HG03175 (cell line): ENCODE measurements around the gene UBC.
"Not testable (repeated sequence)": the region's sequence is repeated elsewhere in the genome, so short reads cannot be mapped to it uniquely, and the experiment has no call there.

Experiments
- ATAC-seq: cut with Tn5 transposase; IDR thresholded peaks from one replicate; pipeline ENCODE4 v1.9.1; 2021; ENCODE audit warnings: mild to moderate bottlenecking, moderate library complexity; ENCODE audit not compliant: unreplicated experiment

The UBC gene

GRCh38 chr12:124938108-124938507, 23.7 kb upstream of the UBC start:
- no peak for ATAC-seq

- not testable (repeated sequence) for ATAC-seq
These were observed 17.1 kb upstream of the UBC start for GRCh38 chr12:124931528-124931927.

- no peak for ATAC-seq
These were observed 16.1 kb upstream of the UBC start for GRCh38 chr12:124930586-124930985.

GRCh38 chr12:124929649-124930419, 15.4 kb upstream of the UBC start:
- no peak for ATAC-seq

GRCh38 chr12:124928912-124929530, 14.6 kb upstream of the UBC start:
- no peak for ATAC-seq

- ATAC-seq = peak; percentile 24
These were observed 13.9 kb upstream of the UBC start for GRCh38 chr12:124928095-124928911.

GRCh38 chr12:124927201-124928094, 13.0 kb upstream of the UBC start:
- peak; percentile 80 for ATAC-seq

GRCh38 chr12:124925782-124926181, 11.3 kb upstream of the UBC start:
- not testable (repeated sequence) for ATAC-seq

- no peak for ATAC-seq
These were observed 10.7 kb upstream of the UBC start for GRCh38 chr12:124925117-124925516.

- no peak for ATAC-seq
These were observed 9.7 kb upstream of the UBC start for GRCh38 chr12:124923905-124924734.

GRCh38 chr12:124921200-124922031, 7.0 kb upstream of the UBC start:
- peak; percentile 38 for ATAC-seq

- ATAC-seq = no peak
These were observed 6.0 kb upstream of the UBC start for GRCh38 chr12:124920353-124920935.

GRCh38 chr12:124919521-124920352, 5.3 kb upstream of the UBC start:
- no peak for ATAC-seq

GRCh38 chr12:124918622-124918988, 4.2 kb upstream of the UBC start:
- not testable (repeated sequence) for ATAC-seq

GRCh38 chr12:124917841-124918621, 3.6 kb upstream of the UBC start:
- ATAC-seq = no peak

GRCh38 chr12:124917135-124917840, 2.8 kb upstream of the UBC start:
- ATAC-seq = peak; percentile 55
